ENCODE measurements around the gene ELOVL7. TPM values are rescaled to one million over a fixed set of nuclear protein-coding genes. Genes with fewer than 3 reads are reported as not detected.
"Not testable (repeated sequence)": the region's sequence is repeated elsewhere in the genome, so short reads cannot be mapped to it uniquely, and the experiment has no call there.

Gene ELOVL7
- total RNA-seq, 2 donors from 2014 or later = 2.7 to 5.9 TPM

DNA sequence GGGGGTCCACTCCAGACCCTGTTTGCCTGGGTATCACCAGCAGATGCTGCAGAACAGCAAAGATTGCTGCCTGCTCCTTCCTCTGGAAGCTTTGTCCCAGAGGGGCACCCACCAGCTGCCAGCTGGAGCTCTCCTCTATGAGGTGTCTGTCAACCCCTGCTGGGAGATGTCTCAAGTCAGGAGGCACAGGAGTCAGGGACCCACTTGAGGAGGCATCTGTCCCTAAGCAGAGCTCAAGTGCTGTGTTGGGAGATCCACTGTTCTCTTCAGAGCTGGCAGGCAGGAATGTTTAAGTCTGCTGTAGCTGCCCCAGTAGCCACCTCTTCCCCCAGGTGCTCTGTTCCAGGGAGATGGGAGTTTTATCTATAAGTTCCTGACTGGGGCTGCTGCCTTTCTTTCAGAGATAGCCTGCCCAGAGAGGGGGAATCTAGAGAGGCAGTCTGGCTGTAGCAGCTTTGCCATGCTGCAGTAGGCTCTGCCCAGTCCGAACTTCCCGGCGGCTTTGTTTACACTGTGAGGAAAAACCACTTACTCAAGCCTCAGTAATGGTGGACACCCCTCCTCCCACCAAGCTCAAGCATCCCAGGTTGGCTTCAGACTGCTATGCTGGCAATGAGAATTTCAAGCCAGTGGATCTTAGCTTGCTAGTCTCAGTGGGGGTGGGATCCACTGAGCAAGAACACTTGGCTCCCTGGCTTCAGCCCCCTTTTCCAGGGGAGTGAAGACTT is 128.7 kb downstream of the ELOVL7 start:
- H3K27ac Mint-ChIP-seq; DNase-seq; H3K4me3 Mint-ChIP-seq; ATAC-seq (replicated peaks in 1 of 2); H3K4me1 Mint-ChIP-seq (ENCODE audit: low read depth); H3K36me3 Mint-ChIP-seq (ENCODE audit: insufficient read depth in 2 of 2): not testable (repeated sequence)
- peaks cover 19% of the 10 kb centered on the region for H3K27me3 Mint-ChIP-seq (ENCODE audit: low read depth)
- H3K9me3 Mint-ChIP-seq = peaks cover 6 to 11% of the 10 kb centered on the region in 2 donors

DNA sequence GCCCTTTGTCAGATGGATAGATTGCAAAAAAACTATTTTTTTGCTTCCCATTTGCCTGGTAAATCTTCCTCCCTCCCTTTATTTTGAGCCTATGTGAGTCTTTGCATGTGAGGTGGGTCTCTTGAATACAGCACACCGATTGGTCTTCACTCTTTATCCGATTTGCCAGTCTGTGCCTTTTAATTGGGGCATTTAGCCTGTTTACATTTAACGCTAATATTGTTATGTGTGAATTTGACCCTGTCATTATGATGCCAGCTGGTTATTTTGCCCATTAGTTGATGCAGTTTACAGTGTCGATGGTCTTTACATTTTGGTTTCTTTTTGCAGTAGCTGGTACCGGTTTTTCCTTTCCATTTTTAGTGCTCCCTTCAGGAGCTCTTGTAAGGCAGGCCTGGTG is 131.1 kb downstream of the ELOVL7 start:
- no peak overlapping the region for H3K4me3 Mint-ChIP-seq
- no peaks in the 10 kb centered on the region for H3K4me1 Mint-ChIP-seq (ENCODE audit: low read depth)
- H3K9me3 Mint-ChIP-seq = peaks cover 6 to 11% of the 10 kb centered on the region in 2 donors
- DNase-seq (no peak), ATAC-seq (replicated peaks in 1 of 2) (no peak)
- H3K27ac Mint-ChIP-seq = no peak overlapping the region
- H3K27me3 Mint-ChIP-seq (ENCODE audit: low read depth) = peaks cover 22% of the 10 kb centered on the region
- peaks cover 3 to 7% of the 10 kb centered on the region in 2 donors for H3K36me3 Mint-ChIP-seq (ENCODE audit: insufficient read depth in 2 of 2)

GRCh38 chr5:60711892-60712291 is 132.2 kb downstream of the ELOVL7 start:
- H3K27me3 Mint-ChIP-seq (ENCODE audit: low read depth) = peaks cover 21% of the 10 kb centered on the region
- H3K4me1 Mint-ChIP-seq (ENCODE audit: low read depth); ATAC-seq (replicated peaks in 1 of 2); DNase-seq; H3K36me3 Mint-ChIP-seq (ENCODE audit: insufficient read depth in 2 of 2); H3K27ac Mint-ChIP-seq; H3K9me3 Mint-ChIP-seq; H3K4me3 Mint-ChIP-seq: not testable (repeated sequence)

DNA sequence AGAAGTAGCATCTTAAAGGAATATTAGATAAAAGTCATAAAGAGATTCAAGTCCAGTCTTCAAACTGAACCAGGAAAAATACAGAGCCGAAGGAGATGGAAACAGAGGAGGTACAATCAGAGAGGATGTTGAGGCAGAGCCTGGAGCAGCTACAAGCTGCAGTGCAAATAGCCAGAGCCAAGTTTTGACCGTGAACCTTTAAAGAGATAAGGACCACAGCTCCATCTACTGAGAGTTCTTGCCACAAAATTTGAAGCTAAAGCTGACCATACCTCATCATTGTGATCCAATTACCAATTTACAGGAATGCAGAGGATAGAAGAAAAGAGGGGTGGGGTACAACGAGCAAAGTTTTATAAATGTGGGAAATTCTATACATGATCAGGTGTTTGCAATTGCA is 133.7 kb downstream of the ELOVL7 start:
- Mint-ChIP-seq H3K9me3 (peaks cover 4 to 8% of the 10 kb centered on the region in 2 donors), H3K36me3 (ENCODE audit: insufficient read depth in 2 of 2) (peaks cover 0 to 4% of the 10 kb centered on the region in 2 donors), H3K4me3 (no peak overlapping the region), H3K27ac (no peak overlapping the region), H3K27me3 (ENCODE audit: low read depth) (peaks cover 13% of the 10 kb centered on the region), H3K4me1 (ENCODE audit: low read depth) (no peaks in the 10 kb centered on the region)
- no peak for ATAC-seq (replicated peaks in 1 of 2)
- no peak for DNase-seq

DNA sequence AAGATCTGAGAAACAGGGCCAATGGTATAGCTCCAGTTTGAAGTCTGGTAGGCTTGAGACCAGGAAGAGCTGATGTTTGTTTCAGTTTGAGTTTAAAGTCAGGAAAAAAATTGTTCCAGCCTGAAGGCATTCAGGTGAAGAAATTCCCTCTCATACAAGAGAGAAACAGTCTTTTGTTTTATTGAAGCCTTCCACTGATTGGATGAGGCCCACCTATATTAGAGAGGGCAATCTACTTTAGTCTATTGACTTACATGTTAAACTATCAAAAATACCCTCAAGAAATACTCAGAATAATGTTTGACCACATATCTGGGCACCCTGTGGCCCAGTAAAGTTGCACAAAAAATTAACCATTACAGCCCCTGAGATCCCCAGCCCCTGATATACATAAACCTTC is 138.9 kb downstream of the ELOVL7 start:
- Mint-ChIP-seq H3K27ac (no peak overlapping the region), H3K4me3 (no peak overlapping the region), H3K4me1 (ENCODE audit: low read depth) (peaks cover 8% of the 10 kb centered on the region), H3K27me3 (ENCODE audit: low read depth) (peaks cover 8% of the 10 kb centered on the region), H3K9me3 (no peaks in the 10 kb centered on the region), H3K36me3 (ENCODE audit: insufficient read depth in 2 of 2) (peaks cover 0 to 2% of the 10 kb centered on the region in 2 donors)
- ATAC-seq (replicated peaks in 1 of 2) = no peak
- DNase-seq = no peak

DNA sequence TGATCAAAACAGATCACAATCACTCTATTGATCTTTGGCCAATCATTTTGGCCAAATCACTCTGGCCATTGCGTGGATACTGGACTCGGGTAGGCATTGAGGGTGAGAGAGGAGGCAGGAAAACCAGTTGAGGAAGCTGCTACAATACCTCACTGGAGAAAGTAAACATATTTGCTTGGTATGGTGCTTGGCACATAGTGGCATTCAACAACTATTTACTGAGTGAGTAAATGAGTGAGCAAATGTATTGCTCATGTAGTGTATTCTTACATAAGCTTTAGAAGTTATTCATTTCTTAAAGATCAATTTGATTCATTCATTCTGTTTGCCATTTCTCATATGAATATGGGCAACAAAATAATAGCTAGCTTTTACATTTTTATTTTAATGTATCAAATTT is 140.1 kb downstream of the ELOVL7 start:
- DNase-seq = no peak
- Mint-ChIP-seq H3K4me1 (ENCODE audit: low read depth) (peaks cover 13% of the 10 kb centered on the region), H3K27me3 (ENCODE audit: low read depth) (peaks cover 8% of the 10 kb centered on the region), H3K27ac (no peak overlapping the region), H3K4me3 (no peak overlapping the region), H3K9me3 (no peaks in the 10 kb centered on the region), H3K36me3 (ENCODE audit: insufficient read depth in 2 of 2) (peaks cover 0 to 3% of the 10 kb centered on the region in 2 donors)
- ATAC-seq (replicated peaks in 1 of 2) = no peak

Other genes starting within 250 kb of the ELOVL7 start
- 10 to 100 TPM; 29.5 to 34.5 TPM for gene DEPDC1B, start 144.1 kb downstream of the ELOVL7 start, total RNA-seq
- 10 to 100 TPM; 10.4 to 11.3 TPM for gene ERCC8, start 100.8 kb upstream of the ELOVL7 start, total RNA-seq
- gene NDUFAF2, start 100.9 kb upstream of the ELOVL7 start, total RNA-seq = 10 to 100 TPM; 29.0 to 29.6 TPM